Measurements from ENCODE around the gene STIM1.
"Not testable (repeated sequence)": the region's sequence is repeated elsewhere in the genome, so short reads cannot be mapped to it uniquely, and the experiment has no call there.

STIM1 gene

GRCh38 chr11:3896644-3897043, 41.2 kb downstream of the STIM1 start:
- DNase-seq (ENCODE audit: extremely low read depth, low read depth) = no peak
- TF ChIP-seq, protein P1, sequence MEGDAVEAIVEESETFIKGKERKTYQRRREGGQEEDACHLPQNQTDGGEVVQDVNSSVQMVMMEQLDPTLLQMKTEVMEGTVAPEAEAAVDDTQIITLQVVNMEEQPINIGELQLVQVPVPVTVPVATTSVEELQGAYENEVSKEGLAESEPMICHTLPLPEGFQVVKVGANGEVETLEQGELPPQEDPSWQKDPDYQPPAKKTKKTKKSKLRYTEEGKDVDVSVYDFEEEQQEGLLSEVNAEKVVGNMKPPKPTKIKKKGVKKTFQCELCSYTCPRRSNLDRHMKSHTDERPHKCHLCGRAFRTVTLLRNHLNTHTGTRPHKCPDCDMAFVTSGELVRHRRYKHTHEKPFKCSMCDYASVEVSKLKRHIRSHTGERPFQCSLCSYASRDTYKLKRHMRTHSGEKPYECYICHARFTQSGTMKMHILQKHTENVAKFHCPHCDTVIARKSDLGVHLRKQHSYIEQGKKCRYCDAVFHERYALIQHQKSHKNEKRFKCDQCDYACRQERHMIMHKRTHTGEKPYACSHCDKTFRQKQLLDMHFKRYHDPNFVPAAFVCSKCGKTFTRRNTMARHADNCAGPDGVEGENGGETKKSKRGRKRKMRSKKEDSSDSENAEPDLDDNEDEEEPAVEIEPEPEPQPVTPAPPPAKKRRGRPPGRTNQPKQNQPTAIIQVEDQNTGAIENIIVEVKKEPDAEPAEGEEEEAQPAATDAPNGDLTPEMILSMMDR (IDR thresholded peaks at IDR 0.05; ENCODE audit: low read depth, low read length) = no peak

DNA sequence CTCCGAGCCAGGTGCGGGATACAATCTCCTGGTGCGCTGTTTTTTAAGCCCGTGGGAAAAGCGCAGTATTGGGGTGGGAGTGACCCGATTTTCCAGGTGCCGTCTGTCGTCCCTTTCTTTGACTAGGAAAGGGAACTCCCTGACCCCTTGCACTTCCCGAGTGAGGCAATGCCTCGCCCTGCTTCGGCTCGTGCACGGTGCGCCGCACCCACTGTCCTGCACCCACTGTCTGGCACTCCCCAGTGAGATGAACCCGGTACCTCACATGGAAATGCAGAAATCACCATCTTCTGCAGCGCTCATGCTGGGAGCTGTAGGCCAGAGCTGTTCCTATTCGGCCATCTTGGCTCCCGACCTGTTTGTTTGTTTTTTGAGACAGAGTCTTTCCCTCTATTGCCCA, 44.8 kb downstream of the STIM1 start:
- not testable (repeated sequence) for DNase-seq (ENCODE audit: extremely low read depth, low read depth)

DNA sequence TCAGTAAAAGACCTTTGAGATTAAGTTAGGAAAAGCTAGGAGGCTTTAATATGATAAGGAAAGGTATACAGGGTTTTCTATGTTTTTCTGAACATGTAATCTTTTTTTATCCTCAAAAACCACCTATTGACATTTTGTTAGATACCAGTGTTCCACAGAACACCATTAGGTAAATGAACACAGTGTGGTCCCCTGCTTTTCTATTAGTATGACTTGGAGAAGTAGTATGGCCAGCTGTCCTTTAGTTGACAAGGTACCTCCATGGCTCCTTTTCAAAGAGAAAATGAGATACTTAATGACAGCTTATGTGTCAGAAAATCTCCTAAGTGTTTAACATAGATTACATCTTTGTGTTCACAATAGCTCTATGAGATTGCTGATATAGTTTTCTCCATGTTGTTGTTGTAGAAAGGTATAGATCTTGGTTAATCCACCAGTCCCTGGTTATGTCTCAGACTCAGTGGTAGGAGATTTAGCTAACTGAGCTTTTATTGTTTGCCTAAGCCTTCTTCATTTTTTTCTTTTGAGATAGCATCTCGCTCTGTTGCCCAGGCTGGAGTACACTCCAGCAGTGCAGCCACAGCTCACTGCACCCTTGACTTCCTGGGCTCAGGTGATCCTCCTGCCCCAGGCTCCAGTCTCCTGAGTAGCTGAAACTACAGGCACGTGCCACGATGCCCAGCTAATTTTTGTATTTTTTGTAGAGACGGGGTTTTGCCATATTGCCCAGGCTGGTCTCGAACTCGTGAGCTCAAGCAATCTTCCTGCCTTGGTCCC, 46.0 kb downstream of the STIM1 start:
- TF ChIP-seq, protein P1 (IDR thresholded peaks at IDR 0.05; ENCODE audit: low read depth, low read length) = no peak
- DNase-seq (ENCODE audit: extremely low read depth, low read depth) = no peak

- TF ChIP-seq, protein P1 (IDR thresholded peaks at IDR 0.05; ENCODE audit: low read depth, low read length) = no peak
- no peak for DNase-seq (ENCODE audit: extremely low read depth, low read depth)
These were observed 47.0 kb downstream of the STIM1 start for GRCh38 chr11:3902441-3902840.

DNA sequence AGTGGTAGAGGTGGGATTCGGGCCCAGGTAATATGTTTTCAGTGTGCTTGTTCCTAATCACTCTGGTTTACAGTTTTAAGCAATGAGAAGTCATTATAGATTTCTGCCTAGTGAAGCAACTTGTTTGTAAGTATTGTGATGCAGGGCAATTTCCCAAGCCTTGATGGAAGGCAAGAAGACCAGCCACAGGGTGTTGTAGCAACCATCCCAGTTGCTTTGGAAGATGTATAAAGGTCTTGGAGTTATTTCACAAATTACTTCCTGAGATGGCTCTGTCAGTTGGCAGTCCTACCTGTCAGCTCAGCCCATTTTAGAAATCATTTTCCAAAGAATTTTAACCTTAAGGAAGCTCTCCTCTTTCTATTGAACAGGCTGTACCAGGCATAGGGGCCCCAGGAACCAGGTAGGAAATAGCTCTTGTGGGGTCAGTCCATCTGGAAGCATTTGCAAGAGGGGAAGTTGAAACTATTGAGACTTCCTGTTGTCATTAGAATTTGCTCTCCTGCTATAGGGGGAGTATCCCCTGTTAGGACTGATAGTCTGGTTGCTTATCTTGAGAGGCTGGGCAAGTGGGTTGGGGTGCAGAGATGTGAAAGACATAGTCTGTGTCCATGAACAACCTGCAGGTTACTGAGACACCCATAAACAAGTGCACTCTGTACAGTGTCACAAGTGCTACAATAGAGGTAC, 47.9 kb downstream of the STIM1 start:
- no peak for DNase-seq (ENCODE audit: extremely low read depth, low read depth)
- TF ChIP-seq, protein P1 (IDR thresholded peaks at IDR 0.05; ENCODE audit: low read depth, low read length) = no peak

DNA sequence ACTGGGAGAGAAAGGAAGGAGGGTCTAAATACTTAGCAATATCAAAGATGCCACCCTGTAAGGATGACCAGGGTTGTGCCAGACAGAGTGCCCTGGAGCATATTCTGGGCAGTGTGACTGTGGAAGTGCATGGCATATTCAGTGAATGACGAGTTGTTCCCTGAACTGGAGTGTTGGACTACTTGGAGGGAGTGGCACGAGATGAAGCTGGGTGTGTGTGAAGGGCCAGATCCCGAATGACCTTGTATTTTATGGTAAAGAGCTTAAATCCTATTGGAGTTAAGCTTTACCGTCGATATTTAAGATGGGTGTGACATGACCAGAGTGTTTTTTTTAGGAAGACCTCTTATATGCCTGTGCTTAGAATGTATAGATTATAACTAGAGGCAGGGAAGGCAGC, 48.8 kb downstream of the STIM1 start:
- no peak for DNase-seq (ENCODE audit: extremely low read depth, low read depth)
- TF ChIP-seq, protein P1 (IDR thresholded peaks at IDR 0.05; ENCODE audit: low read depth, low read length) = no peak

DNA sequence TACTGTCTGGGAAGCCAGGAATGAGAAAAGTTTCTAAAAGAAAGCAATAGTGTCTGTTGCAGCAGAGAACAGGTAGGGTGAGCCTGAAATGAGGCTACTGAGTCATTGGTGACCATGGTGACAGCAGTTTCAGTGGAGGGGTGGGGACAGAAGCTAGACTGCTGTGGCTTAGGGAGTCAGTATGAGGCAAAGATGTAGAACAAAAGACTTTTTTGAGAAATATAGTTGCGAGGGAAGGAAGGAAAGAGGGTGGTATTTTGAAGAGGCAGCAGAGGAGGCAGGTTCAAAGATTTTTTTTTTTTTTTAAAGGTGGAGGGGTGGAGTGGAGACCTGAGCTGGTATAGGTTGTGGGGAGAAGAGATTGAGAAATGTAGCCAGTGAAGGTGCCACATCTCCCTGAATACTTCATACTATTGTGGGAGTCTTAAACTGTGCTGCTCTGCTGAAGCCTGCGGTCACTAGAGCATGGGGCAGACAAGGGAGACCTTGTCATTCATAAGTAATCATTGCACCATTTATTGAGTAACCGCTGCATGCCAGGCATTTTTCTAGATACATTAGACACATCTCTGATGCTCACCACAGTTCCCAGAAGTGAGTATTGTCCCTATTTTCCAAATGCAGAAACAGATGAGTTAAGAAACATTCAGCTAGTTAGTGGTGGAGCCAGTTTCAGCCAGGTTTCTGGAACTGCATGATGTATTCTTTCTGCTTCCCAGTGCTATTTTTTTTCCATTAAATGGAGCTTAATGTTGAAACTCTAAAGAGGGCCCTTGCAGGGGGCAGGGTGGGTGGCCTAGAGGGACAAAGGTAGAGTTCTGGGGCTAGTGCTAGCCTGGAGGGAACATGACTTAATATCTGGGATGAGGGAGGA, 49.9 kb downstream of the STIM1 start:
- TF ChIP-seq, protein P1 (IDR thresholded peaks at IDR 0.05; ENCODE audit: low read depth, low read length) = no peak
- peak; percentile 44 for DNase-seq (ENCODE audit: extremely low read depth, low read depth)

Measured in AG09319 (cell line).